ENCODE results near the gene ISOC2.

DNA sequence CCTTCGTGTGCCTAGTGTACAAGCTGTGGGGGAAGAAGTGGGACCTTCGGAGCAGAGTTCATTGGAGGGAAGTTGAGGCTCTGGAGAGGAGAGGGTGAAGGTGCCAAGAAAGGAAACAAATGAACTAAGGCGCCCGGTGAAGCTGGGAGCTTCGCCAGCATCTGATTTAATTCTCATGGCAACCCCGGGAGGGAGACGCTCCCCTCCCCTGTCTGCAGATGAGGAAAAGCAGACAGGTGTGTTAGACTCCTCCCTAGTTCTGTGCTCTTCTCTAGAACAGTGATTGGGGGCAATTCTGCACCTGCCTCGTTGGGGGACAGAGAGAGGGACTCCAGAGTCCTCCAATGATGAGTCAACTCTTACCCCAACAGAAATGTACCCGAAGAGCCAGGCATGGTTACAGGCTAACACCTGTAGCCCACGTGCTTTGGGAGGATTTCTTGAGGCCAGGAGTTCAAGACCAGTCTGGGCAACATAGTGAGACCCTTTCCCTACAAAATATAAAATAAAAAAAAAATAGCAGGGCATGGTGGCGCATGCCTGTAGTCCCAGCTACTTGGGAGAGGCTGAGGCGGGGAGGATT is 31.0 kb upstream of the ISOC2 start:
- TF ChIP-seq, protein P1, sequence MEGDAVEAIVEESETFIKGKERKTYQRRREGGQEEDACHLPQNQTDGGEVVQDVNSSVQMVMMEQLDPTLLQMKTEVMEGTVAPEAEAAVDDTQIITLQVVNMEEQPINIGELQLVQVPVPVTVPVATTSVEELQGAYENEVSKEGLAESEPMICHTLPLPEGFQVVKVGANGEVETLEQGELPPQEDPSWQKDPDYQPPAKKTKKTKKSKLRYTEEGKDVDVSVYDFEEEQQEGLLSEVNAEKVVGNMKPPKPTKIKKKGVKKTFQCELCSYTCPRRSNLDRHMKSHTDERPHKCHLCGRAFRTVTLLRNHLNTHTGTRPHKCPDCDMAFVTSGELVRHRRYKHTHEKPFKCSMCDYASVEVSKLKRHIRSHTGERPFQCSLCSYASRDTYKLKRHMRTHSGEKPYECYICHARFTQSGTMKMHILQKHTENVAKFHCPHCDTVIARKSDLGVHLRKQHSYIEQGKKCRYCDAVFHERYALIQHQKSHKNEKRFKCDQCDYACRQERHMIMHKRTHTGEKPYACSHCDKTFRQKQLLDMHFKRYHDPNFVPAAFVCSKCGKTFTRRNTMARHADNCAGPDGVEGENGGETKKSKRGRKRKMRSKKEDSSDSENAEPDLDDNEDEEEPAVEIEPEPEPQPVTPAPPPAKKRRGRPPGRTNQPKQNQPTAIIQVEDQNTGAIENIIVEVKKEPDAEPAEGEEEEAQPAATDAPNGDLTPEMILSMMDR (IDR thresholded peaks at IDR 0.05) = no peak
- no peak for TF ChIP-seq POLR2A (IDR thresholded peaks at IDR 0.05)
- TF ChIP-seq EP300 (IDR thresholded peaks at IDR 0.05; ENCODE audit: low read depth) = no peak
- TF ChIP-seq POLR2AphosphoS5 (IDR thresholded peaks at IDR 0.05) = no peak

All from transverse colon (tissue), 4 donors.